Sciatic nerve (tissue), 2 donors: ENCODE results near the gene LMTK2. TPM values are rescaled to one million over a fixed set of nuclear protein-coding genes. Genes with fewer than 3 reads are reported as not detected.
"Not testable (repeated sequence)": the region's sequence is repeated elsewhere in the genome, so short reads cannot be mapped to it uniquely, and the experiment has no call there.

Experiments
- ATAC-seq: fragments of 200-7000 bp; cut with Tn5 transposase; one replicate; pipeline ENCODE4 v1.9.1; 2020; ENCODE audit warnings: mild to moderate bottlenecking, moderate library complexity
- DNase-seq: peaks from one replicate; pipeline ENCODE4 v3.0.0-alpha.2; 2020; ENCODE audit warnings: low spot score
- intact Hi-C: fragments of 100-400 bp; cut with DNase I; formaldehyde crosslinking; loops from one replicate; pipeline ENCODE4 v1.14.2; 2022
- total RNA-seq: library from RNA; stranded (reverse); fragmentation: NEBNext Ultra II Directional; extraction: Animal tissue kit (Norgen Biotek cat#: 25700); gene quantifications from one replicate; pipeline ENCODE4 v1.2.1, GENCODE V29; 2021
- donor health status: DM: no; HTN: no; CAD: no.
- donor health status: DM: no; HTN: no; CAD: no.

The LMTK2 gene
- total RNA-seq, 1 donor from 2014 or later = 14.5 TPM

DNA sequence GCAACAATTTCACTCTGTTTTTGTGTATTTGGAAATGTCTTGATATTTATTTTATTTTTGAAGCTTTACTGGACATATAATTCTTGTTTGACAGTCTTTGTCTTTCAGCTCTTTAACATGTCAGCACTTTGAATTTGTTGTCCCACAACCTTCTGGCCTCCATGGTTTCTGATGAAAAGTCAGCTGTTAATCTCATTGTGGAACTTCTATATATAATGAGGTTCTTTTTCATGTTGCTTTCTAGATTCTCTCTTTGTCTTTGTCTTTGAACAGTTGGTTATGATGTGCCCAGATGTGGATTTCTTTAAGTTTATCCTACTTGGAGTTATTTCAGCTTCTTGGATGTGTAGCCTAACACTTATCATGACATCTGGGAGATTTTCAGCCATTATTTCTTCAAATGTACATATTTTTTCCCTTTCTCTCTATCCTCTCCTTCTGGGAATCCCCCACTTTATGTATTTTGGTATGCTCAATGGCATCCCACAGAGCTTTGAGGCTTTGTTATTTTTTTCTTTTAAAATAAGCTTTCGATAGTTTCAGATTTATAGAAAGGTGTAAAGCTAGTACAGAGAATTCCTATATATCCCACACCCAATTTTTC lies 9.5 kb upstream of the LMTK2 start:
- intact Hi-C loops = no loop called here
- no peak for ATAC-seq
- DNase-seq = no peak

DNA sequence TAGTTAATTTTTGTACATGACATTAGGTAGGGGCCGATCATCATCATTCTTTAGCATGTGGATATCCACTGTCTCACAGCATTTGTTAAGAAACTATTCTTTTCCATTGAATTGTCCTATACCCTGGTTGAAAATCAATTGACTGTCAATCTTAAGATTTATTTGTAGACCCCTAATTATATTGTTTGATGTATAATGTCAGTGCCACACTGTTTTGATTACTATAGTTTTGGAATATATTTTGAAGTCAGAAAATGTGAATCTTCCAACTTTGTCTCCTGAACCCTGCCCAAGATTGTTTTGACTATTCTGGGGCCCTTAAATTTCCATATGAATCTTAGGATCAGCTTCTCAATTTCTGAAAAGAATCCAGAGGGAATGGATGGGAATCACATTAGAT lies 6.6 kb upstream of the LMTK2 start:
- intact Hi-C loops = no loop called here
- DNase-seq (no peak), ATAC-seq (no peak)

DNA sequence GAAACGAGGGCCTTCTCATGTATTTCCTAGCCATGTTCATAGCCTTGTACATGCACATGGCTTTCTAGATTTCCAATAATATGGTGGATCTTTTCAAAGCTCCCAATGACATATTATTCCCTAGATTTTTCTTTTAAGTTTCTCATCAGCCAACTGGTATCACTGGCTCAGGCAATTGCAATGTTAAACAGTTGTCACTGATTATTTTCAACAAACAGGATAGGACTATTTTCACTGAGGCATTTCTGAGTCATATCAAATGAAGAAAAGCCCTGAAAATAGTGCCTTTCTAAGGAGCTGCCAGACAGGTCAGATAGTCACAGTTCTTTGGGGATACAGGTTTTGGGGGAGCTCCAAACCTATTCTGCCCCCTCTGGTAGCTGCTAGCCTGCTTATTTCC lies 4.5 kb upstream of the LMTK2 start:
- DNase-seq = no peak
- intact Hi-C loops = no loop called here
- ATAC-seq = no peak

DNA sequence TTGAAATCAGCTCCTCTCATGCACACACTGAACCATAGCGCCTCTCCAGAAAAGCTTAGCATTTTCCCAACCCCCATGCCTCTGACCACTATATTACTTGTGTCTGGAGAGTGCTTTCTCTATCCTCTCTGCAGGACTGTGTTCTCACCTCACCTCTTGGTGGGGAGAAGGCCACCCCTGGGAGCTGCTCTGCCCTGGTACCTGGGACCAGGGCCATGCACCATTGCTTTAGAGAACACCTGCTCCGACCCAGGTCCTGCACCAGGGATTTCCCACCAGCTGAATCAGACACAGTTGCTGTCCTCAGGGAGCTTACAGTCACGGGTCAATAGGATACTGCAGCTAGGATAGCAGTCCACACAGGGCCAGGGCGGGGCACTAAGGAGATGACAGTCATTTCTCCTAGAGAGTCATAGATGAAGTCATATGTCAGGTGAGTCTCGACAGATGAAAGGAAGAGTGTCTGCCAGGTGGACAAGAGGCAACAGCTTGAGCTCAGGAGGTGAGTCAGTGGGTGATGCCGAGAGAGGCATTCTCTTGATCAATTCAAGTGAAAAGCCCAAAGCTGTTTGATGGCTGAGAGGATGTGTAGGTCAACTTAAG lies 619 bp upstream of the LMTK2 start:
- intact Hi-C loops = loop anchor here (5.0 kb wide), 1 partner anchor 61 kb away; no protein-coding TSS in a partner anchor
- DNase-seq (no peak), ATAC-seq (peak; percentile 13)

DNA sequence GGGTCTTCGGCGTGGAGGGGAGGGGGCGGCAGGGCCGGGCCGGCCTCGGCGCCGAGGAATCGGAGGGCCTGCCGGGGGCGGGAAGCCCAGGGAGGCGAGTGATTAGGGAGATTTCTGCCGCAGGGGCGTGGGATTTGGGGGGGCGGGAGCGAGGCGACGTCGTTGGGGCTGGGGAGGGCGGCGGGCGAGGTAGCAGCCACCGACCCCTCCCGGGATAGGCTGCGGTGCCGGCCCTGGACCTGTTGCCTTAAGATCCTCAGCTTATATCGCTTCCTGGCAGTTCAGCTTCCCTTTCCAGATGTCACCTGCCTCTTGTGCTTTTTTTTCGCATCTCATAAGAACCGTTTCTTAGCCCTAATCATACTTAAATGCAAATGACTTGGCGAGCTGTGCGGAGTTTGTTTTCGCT lies 655 bp downstream of the LMTK2 start:
- intact Hi-C loops = loop anchor here (5.0 kb wide), 1 partner anchor 60 kb away; no protein-coding TSS in a partner anchor
- no peak for DNase-seq
- no peak for ATAC-seq

DNA sequence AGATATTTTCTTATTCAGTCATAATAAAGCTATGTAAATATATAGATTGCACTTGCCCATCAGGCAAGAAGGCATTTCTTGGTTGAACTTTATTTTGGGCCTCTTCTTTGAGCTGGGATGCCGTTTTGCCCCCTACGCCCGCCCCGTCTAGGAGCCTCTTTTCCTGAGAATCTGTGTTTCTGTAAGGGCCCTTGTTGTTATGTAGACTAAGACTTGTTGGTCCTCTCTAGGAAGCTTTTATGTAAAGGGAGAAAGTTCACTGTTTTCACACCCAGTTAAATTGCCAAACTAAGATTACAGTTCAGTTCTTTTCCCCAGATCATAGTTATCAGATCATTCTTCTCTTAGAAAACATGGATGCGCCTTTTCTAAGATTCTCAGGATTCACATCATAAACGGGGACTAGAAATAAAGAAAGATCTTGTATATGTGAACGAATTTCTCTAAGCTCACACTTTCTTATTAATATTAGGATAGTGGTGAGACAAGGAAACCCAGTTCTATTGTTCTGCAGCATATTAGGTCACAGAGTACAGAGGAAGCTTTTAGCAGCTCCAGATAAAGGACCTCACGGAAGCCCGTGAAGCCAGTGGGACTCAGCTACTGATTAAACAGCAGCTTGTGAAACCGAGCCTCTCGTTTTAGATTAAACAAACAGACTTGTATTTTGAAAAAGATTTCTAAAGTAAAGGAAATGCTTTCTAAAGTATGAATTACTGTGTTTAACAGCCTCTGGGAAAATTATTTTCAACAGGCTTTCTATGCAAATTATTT lies 3.8 kb downstream of the LMTK2 start:
- no peak for DNase-seq
- intact Hi-C loops = no loop called here
- ATAC-seq = no peak

DNA sequence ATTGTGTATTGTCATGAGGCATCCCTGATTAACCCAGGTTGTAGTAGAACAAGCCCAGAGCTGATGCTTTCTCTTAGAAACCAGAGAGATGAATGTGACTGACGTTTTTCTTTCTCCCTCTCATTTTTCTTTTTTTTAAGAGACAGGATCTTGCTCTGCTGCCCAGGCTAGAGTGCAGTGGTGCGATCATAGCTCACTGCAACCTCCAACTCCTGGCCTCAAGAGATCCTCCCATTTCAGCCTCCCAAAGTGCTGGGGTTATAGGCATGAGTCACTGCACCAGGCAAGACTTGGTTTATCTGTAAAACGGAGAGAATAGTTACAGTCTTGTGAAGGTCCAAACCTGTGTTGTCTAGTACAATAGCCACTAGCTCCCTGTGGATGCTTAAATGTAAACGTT lies 5.4 kb downstream of the LMTK2 start:
- intact Hi-C loops = no loop called here
- ATAC-seq = no peak
- DNase-seq = no peak

DNA sequence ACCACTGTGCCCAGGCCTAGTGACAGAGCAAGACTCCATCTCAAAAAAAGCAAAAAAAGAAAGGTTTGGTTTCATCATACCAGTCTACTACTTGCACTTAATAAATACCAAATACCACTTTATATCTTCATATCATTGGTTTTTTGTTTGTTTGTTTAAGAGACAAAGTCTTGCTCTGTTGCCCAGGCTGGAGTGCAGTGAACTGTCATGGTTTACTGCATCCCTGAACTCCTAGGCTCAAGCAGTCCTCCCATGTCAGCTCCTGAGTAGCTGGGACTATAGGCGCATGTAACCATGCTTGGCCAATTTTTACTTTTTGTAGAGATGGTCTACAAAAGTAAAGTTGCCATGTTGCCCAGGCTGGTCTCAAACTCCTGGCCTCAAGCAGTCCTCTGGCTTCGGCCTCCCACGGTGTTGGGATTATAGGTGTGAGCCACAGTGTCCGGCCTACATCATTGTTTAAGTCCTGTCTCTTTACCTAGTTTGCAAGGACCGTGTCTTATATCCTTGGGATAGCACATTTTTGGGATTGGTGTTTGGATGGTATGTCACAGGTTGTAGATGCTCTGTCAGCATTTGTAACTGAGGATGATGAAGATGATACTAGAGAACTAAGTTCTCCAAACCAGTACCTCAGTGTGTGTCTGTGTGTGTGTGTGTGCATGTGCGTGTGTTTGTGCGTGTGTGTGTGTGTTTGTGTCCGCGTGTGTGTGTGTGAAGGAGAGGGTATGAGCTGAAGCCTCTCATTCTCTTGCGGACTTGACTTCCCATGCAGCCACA lies 9.3 kb downstream of the LMTK2 start:
- no peak for DNase-seq
- no peak for ATAC-seq
- intact Hi-C loops = no loop called here

DNA sequence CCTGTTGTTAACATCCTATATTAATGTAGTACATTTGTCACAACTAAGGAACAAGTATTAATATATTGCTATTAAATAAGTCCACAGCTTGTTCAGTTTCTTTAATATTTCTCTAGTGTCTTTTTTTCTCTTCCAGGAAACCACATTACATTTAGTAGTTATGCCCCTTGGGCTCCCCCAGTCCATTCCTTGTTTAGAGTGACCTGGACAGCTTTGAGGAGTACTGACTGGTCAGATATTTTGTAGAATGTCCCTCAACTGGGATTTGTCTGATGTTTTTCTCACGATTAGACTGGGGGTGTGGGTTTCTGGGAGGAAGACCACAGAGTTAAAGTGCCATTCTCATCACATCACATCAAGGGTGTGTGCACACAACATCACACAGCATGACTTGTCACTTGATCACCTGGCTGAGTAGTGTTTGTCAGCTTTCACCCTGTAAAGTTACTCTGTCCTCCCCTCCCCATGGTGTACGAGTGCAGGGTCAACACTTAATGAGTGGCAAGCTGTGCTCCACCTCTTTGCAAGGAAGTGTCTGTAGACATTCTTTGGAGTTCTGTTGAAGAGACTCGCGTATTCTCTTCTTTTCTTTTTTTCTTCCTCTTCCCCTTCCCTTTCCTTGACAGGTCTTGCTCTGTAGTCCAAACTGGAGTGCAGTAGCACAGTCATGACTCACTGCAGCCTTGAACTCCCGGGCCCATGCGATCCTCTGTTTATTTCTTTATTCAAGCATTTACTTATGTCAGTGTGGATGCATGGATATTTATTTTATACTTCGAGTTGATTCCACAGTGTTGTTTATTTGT lies 10.2 kb downstream of the LMTK2 start:
- ATAC-seq (no peak), DNase-seq (no peak)
- intact Hi-C loops = no loop called here

DNA sequence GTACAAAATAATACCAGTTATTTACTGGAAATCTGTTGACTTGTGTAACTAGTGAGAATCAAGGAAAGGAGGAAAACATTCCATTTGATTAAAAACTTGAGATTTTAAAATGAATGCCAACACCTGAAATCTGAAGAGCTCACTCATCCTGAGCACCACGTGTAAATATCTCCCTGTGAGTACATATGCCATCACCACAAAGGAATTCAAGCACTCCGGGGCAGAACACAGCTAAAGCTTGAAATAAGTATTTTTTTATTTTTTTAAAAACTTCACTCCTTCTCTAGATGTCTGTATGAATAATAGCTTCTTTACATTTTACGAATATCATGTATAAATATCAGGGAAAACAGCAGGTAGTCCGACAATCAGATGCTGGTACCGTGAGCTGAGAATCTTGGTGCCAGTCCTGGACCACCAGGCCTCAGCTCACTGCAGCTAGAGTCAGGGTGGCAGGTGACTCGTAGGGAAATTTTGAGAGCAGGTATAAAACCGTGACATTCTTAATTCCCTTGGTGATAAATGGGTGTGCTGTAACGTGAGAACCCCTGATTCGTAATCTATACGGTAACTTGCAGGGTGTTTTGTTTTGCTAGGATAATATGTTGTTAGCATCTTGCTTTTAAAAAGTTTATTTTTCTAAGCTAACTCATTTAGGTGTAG lies 12.7 kb downstream of the LMTK2 start:
- ATAC-seq (no peak), DNase-seq (no peak)
- intact Hi-C loops = no loop called here

DNA sequence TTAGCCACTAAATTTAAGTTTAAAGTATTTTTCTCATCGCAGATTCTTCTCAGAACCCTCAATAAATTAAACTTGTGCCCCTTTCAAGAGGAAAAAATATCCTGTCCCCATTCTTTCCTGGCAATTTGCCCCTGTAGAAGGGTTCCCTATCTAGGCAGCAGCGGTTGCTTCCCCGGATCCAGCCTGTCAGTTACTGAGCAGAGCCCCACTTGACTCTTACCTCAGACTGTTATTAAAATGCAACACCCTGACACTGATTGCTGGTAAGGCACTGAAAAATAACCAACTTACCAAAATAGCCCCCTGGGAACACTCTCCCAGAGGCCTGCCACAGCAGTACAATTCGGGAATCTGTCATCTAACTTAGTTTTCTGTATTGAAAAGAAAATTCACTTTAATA lies 13.9 kb downstream of the LMTK2 start:
- intact Hi-C loops = no loop called here
- ATAC-seq (no peak), DNase-seq (no peak)

DNA sequence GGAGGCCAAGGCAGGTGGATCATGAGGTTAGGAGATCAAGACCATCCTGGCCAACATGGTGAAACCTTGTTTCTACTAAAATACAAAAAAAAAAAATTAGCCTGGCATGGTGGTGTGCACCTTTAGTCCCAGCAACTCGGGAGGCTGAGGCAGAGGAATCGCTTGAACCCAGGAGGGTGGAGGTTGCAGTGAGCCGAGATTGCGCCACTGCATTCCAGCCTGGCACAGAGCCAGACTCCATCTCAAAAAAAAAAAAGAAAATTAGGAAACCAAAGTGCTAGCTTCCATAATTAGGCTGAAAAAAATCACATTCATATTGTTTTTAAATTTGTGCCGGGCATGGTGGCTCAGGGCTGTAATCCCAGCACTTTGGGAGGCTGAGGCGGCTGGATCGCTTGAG lies 14.7 kb downstream of the LMTK2 start:
- intact Hi-C loops, ATAC-seq, DNase-seq: not testable (repeated sequence)

DNA sequence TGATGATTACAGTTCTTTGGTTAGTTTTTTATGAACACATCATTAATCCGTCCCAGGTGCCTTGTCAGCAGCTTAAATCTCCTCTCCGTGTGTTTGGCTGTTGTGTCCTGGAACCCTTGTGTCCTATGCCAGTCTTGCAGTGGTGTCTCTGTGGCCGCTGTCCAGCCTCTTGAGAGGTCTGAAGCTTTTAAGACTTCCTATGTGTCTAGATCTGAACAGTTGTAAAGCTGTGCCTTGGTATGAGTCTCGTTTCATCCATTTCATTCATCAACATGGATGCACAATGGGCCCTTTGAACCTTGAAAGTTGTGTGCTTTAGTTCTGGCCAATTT lies 16.7 kb downstream of the LMTK2 start:
- DNase-seq = no peak
- intact Hi-C loops = no loop called here
- ATAC-seq = no peak

DNA sequence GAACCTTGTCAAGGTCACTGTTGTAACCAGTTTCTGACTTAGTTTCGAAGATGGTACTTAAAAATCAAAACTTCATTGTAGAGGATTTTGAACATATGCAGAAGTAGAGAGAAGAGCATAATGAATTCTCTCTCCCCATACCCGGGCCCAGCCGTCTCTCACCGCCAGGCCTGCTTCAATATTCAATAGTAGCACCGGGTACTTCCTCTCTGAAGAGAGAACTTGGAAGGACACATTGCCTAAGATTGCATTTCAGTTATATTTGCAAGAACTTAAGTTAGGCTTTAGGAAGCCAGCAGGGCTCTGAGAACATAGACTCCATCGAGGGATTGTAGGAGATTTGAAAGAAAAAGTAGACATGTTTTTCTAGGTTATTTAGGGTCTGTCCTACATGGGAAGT lies 19.1 kb downstream of the LMTK2 start:
- ATAC-seq (no peak), DNase-seq (no peak)
- intact Hi-C loops = no loop called here

DNA sequence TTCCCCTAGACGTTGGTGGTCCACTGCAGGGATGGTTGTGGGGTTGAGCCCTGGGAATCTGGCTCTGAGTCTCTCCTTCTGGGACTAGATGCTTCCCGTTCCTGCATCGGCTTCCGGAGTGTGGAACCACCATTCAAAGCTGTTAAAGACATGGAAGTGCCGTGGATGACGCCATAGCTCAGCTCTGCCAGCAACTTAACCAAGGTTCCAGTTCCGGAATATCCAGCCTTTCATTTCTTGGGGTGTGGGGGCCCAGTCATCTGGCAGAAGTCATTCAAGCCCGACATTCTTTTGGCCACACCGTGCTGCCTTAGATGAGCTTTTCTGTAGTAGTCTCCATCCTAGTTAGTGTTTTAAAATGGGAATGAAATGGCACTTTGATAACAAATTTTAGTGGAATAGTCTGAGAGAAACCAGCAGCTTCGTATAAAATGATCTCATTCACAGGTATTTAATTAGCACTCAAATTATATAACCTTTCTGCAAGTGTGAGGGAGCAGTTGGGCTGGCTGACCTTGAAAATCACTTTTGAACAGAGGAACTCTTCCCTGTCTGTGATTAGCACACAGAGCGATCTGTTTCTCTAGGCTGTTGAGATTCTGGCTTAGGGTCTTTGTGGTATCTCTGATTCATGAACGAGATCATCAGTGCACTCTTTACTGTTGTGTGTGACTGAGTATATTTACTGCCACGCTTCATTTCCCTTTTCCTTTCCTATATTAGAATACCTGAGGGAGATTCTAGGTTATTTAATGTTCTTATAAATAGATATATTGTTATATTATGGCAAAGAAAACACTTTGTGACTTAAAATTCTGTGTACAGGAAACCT lies 19.9 kb downstream of the LMTK2 start:
- intact Hi-C loops = no loop called here
- ATAC-seq (no peak), DNase-seq (no peak)

DNA sequence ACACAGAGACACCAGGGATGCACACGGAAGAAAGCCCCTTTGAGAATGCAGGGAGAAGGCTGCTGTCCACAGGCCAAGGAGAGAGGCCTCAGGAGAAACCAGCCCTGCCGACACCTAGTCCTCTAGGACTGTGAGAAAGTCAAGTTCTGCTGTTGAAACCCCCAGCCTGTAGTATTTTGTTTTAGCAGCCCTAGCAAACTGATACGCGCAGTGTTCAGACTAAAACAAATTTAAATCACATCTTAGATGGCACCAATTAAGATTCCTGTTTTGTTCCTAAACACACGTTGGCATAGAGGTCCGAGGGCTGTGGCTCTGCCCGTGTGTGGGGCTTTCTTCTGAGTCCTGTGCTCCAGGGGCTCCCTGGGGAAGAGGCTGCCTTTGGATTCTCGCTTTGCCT lies 21.7 kb downstream of the LMTK2 start:
- intact Hi-C loops = no loop called here
- DNase-seq (no peak), ATAC-seq (no peak)

DNA sequence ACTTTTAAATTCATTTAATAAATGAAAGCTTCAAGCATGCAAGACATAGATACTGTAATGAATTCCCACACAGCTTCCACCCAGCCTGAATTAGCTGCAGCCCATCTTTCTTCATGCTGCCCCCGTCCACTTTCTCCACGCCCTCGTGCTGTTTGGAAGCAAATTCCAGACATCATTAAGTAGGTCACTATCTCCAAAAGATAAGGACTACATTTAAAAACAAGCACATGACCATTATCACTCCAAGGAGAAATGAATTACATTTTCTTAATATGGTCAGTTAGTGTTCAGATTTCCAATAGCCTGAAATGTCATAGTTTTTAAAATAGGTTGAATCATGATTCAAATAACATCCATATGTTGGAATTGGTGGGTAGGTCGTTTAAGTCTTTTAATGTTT lies 24.3 kb downstream of the LMTK2 start:
- DNase-seq = no peak
- ATAC-seq = no peak
- intact Hi-C loops = no loop called here

DNA sequence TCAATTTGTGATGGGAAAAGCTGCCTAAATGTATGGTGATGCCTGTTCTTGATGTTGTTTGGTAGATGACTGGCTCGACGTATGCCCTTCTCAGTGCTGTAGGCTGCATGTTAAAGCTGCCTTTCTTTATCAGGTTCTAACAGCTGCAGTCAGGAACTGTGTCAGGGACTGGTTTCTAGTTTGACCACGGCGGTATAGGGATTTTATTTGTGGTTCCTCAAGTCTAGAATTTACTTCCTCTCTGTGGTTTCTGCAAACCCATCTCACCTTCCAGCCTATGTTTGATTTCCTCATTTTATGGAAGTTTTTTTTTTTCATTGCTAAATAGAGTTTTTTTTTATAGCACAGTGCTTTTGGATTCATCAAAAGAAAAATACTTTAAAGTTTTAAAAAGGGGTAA lies 26.5 kb downstream of the LMTK2 start:
- no peak for DNase-seq
- intact Hi-C loops = no loop called here
- ATAC-seq = no peak
